Measurements from ENCODE around the gene MED22. TPM values are rescaled to one million over a fixed set of nuclear protein-coding genes. Genes with fewer than 3 reads are reported as not detected.

Gene MED22
- total and polyA plus RNA-seq, 4 donors, result 11.4 to 32.0 (median 20.1) TPM

- Histone ChIP-seq H3K27ac (ENCODE audit: low read depth in 1 of 2, low read length in 1 of 2) (no peak overlapping the region), H3K9me3 (ENCODE audit: control insufficient read depth in 4 of 4, insufficient read depth in 3 of 4, low read length in 3 of 4) (peaks cover 0 to 4% (median 2%) of the 10 kb centered on the region in 4 donors), H3K27me3 (ENCODE audit: control insufficient read depth in 3 of 3, insufficient read depth in 3 of 3, low read length in 2 of 3) (no peaks in the 10 kb centered on the region), H3K4me3 (no peak overlapping the region), H3K4me1 (ENCODE audit: control insufficient read depth in 5 of 5, insufficient read depth in 5 of 5, low read length in 5 of 5) (no peaks in the 10 kb centered on the region), H3K36me3 (ENCODE audit: control insufficient read depth in 4 of 4, insufficient read depth in 4 of 4, low read length in 4 of 4) (no peaks in the 10 kb centered on the region), H3K9ac (ENCODE audit: insufficient read depth in 1 of 2, low read length in 2 of 2) (no peak overlapping the region)
- DNase-seq (no peak), ATAC-seq (ENCODE audit: insufficient read depth, low FRiP score) (no peak)
- TF ChIP-seq CTCF (IDR thresholded peaks at IDR 0.05; ENCODE audit: control extremely low read depth, extremely low read depth), result no peak
- WGBS, 2 donors, result 71 to 84% methylated on average over 1 of the region's 1 CpG
Observed at GRCh38 chr9:133294257-133294656, 53.7 kb downstream of the MED22 start.

- Histone ChIP-seq H3K27me3 (ENCODE audit: control insufficient read depth in 3 of 3, insufficient read depth in 3 of 3, low read length in 2 of 3) (no peaks in the 10 kb centered on the region), H3K4me3 (no peak overlapping the region), H3K9me3 (ENCODE audit: control insufficient read depth in 4 of 4, insufficient read depth in 3 of 4, low read length in 3 of 4) (peaks cover 0 to 5% (median 4%) of the 10 kb centered on the region in 4 donors), H3K4me1 (ENCODE audit: control insufficient read depth in 5 of 5, insufficient read depth in 5 of 5, low read length in 5 of 5) (no peaks in the 10 kb centered on the region), H3K9ac (ENCODE audit: insufficient read depth in 1 of 2, low read length in 2 of 2) (no peak overlapping the region), H3K36me3 (ENCODE audit: control insufficient read depth in 4 of 4, insufficient read depth in 4 of 4, low read length in 4 of 4) (no peaks in the 10 kb centered on the region), H3K27ac (ENCODE audit: low read depth in 1 of 2, low read length in 1 of 2) (no peak overlapping the region)
- 82 to 94% methylated on average over 2 of the region's 2 CpGs for WGBS, 2 donors
- ATAC-seq (ENCODE audit: insufficient read depth, low FRiP score), result no peak
- no peak for TF ChIP-seq CTCF (IDR thresholded peaks at IDR 0.05; ENCODE audit: control extremely low read depth, extremely low read depth)
- no peak for DNase-seq
Observed at GRCh38 chr9:133290751-133291302, 57.1 kb downstream of the MED22 start.

Small RNA genes lying within 50 kb of the gene (small RNA-seq; reads per million reads assigned to genes)
- gene RF00019 (ENCODE audit: low replicate concordance) (not detected), gene SNORD24 (ENCODE audit: low replicate concordance) (not detected), gene SNORD36A (ENCODE audit: low replicate concordance) (not detected), gene SNORD36B (ENCODE audit: low replicate concordance) (not detected), gene SNORD36C (ENCODE audit: low replicate concordance) (not detected)

Other genes starting within 250 kb of the MED22 start
- 10 to 100 TPM; 60.7 to 61.1 TPM for gene RALGDS, start 226.9 kb downstream of the MED22 start, total RNA-seq
- gene RALGDS, start 226.9 kb downstream of the MED22 start, polyA plus RNA-seq, result 100 to 1,000 TPM in 1 of 2 donors, 10 to 100 TPM in 1; 49.5 to 145 TPM
- gene GBGT1, start 184.2 kb downstream of the MED22 start, total RNA-seq, result 10 to 100 TPM in 1 of 2 donors, 1 to 10 TPM in 1; 6.1 to 42.9 TPM
- gene GBGT1, start 184.2 kb downstream of the MED22 start, polyA plus RNA-seq, result 10 to 100 TPM; 14.8 to 31.6 TPM
- not detected for gene OBP2B, start 138.9 kb downstream of the MED22 start, total RNA-seq
- gene OBP2B, start 138.9 kb downstream of the MED22 start, polyA plus RNA-seq, result not detected
- gene ABO, start 72.9 kb downstream of the MED22 start, total RNA-seq, result 10 to 100 TPM in 1 of 2 donors, 1 to 10 TPM in 1; 3.9 to 23.0 TPM
- gene ABO, start 72.9 kb downstream of the MED22 start, polyA plus RNA-seq, result 10 to 100 TPM in 1 of 2 donors, 1 to 10 TPM in 1; 4.0 to 14.6 TPM
- gene SURF6, start 11.9 kb downstream of the MED22 start, total RNA-seq, result 10 to 100 TPM; 13.7 to 25.6 TPM
- gene SURF6, start 11.9 kb downstream of the MED22 start, polyA plus RNA-seq, result 10 to 100 TPM; 23.0 to 24.5 TPM
- gene RPL7A, start 87 bp upstream of the MED22 start, total RNA-seq, result 1,000 to 10,000 TPM; 1,412 to 1,708 TPM
- gene RPL7A, start 87 bp upstream of the MED22 start, polyA plus RNA-seq, result 1,000 to 10,000 TPM; 2,527 to 3,573 TPM
- gene SURF1, start 8.4 kb upstream of the MED22 start, total RNA-seq, result 10 to 100 TPM; 14.2 to 41.7 TPM
- 10 to 100 TPM; 73.9 to 75.3 TPM for gene SURF1, start 8.4 kb upstream of the MED22 start, polyA plus RNA-seq
- 10 to 100 TPM; 11.7 to 30.3 TPM for gene SURF2, start 8.4 kb upstream of the MED22 start, total RNA-seq
- gene SURF2, start 8.4 kb upstream of the MED22 start, polyA plus RNA-seq, result 10 to 100 TPM; 24.1 to 50.1 TPM
- gene SURF4, start 27.9 kb upstream of the MED22 start, total RNA-seq, result 100 to 1,000 TPM; 144 to 222 TPM
- gene SURF4, start 27.9 kb upstream of the MED22 start, polyA plus RNA-seq, result 100 to 1,000 TPM in 1 of 2 donors, 10 to 100 TPM in 1; 87.4 to 204 TPM
- gene STKLD1, start 28.2 kb upstream of the MED22 start, total RNA-seq, result 1 to 10 TPM in 1 of 2 donors, under 1 TPM in 1; 0.82 to 1.4 TPM
- gene STKLD1, start 28.2 kb upstream of the MED22 start, polyA plus RNA-seq, result 1 to 10 TPM in 1 of 2 donors, under 1 TPM in 1; 0.40 to 3.1 TPM
- gene REXO4, start 69.9 kb upstream of the MED22 start, total RNA-seq, result 10 to 100 TPM; 20.3 to 20.4 TPM
- 10 to 100 TPM; 14.6 to 19.6 TPM for gene REXO4, start 69.9 kb upstream of the MED22 start, polyA plus RNA-seq
- gene ADAMTS13, start 74.2 kb upstream of the MED22 start, total RNA-seq, result 1 to 10 TPM; 2.8 to 4.1 TPM
- gene ADAMTS13, start 74.2 kb upstream of the MED22 start, polyA plus RNA-seq, result 1 to 10 TPM; 1.0 to 3.1 TPM
- gene CACFD1, start 111.8 kb upstream of the MED22 start, total RNA-seq, result 10 to 100 TPM; 23.7 to 40.5 TPM
- gene CACFD1, start 111.8 kb upstream of the MED22 start, polyA plus RNA-seq, result 10 to 100 TPM; 18.7 to 46.1 TPM
- 10 to 100 TPM in 1 of 2 donors, 1 to 10 TPM in 1; 9.3 to 27.8 TPM for gene SLC2A6, start 131.0 kb upstream of the MED22 start, total RNA-seq
- gene SLC2A6, start 131.0 kb upstream of the MED22 start, polyA plus RNA-seq, result 10 to 100 TPM in 1 of 2 donors, 1 to 10 TPM in 1; 8.4 to 49.6 TPM
- gene MYMK, start 176.8 kb upstream of the MED22 start, total RNA-seq, result not detected
- not detected for gene MYMK, start 176.8 kb upstream of the MED22 start, polyA plus RNA-seq
- gene ADAMTSL2, start 186.6 kb upstream of the MED22 start, total RNA-seq, result 10 to 100 TPM; 11.1 to 20.6 TPM
- gene ADAMTSL2, start 186.6 kb upstream of the MED22 start, polyA plus RNA-seq, result 1 to 10 TPM; 6.4 to 9.1 TPM